A549 (cell line): Measurements from ENCODE around the gene DST. TPM values are rescaled to one million over a fixed set of nuclear protein-coding genes. Genes with fewer than 3 reads are reported as not detected.
A peak's percentile ranks its signal among the peaks of the same experiment; 100 is the strongest.

Experiments used
- ATAC-seq, 2 experiments: fragments of 200-7000 bp in 1 of 2; fragments of >200 bp in 1 of 2; cut with Nextera tagmentation in 1 of 2; cut with Tn5 transposase in 1 of 2; 3 replicates each; pipeline versions ENCODE4 v1.8.0 to v1.9.1; 2018 to 2020; ENCODE audit warnings: mild to moderate bottlenecking in 1 of 2, moderate library complexity in 1 of 2
- CTCF ChIA-PET: fragments of 300-600 bp; sonication (Branson Sonifier 250); formaldehyde crosslinking; extraction: SDS; loops from one replicate; lab custom pipeline; 2021; ENCODE audit warnings: antibody characterized with exemption, inconsistent platforms; lab: Yijun Ruan, JAX
- POLR2A ChIA-PET: fragments of 350-600 bp; formaldehyde crosslinking; extraction: SDS; loops from one replicate; lab custom pipeline; 2021; ENCODE audit warnings: antibody characterized with exemption, inconsistent platforms; lab: Yijun Ruan, JAX
- DNase-seq, 2 experiments: peaks; one replicate each; pipeline versions ENCODE4 v3.0.0 to v3.0.0-alpha.2; 2011 to 2016; ENCODE audit warnings: low read depth in 1 of 2, low spot score in 1 of 2
- FAIRE-seq: peaks from 2 replicates; lab custom pipeline; 2011; peaks lifted over from hg19 to GRCh38; lab: Jason Lieb, UNC
- H3K27ac ChIP-seq, 2 experiments: fragments of >200 bp; sonication (Bioruptor Twin); formaldehyde crosslinking; 3 replicates each; pipeline ENCODE4 v1.5.1; 2016 to 2017
- H3K4me1 ChIP-seq: fragments of >200 bp; sonication (Bioruptor Twin); formaldehyde crosslinking; 3 replicates; pipeline ENCODE4 v1.6.1; 2016
- H3K4me2 ChIP-seq: fragments of >200 bp; sonication (Bioruptor Twin); formaldehyde crosslinking; 3 replicates; pipeline ENCODE4 v1.6.1; 2016
- H3K4me3 ChIP-seq: fragments of >200 bp; sonication (Bioruptor Twin); formaldehyde crosslinking; 3 replicates; pipeline ENCODE4 v1.5.1; 2016
- H3K9me3 ChIP-seq: fragments of >200 bp; sonication (Bioruptor Twin); formaldehyde crosslinking; 3 replicates; pipeline ENCODE4 v1.6.1; 2016
- ATOH8 ChIP-seq: fragments of 250-450 bp; sonication (Bioruptor Pico); IDR thresholded peaks from 2 replicates; pipeline ENCODE4 v1.5.0; 2020; ENCODE audit warnings: low read depth, mild to moderate bottlenecking, moderate library complexity
- CHD4 ChIP-seq: fragments of 200-600 bp; sonication (generic); IDR thresholded peaks from 2 replicates; pipeline ENCODE4 v1.6.1; 2016; ENCODE audit warnings: antibody characterized with exemption, mild to moderate bottlenecking, borderline replicate concordance
- EHMT2 ChIP-seq: fragments of 200-600 bp; sonication (generic); IDR thresholded peaks from 2 replicates; pipeline ENCODE4 v1.6.1; 2016; ENCODE audit warnings: antibody characterized with exemption, low read depth, mild to moderate bottlenecking, moderate library complexity
- EP300 ChIP-seq, 2 experiments: fragments of >200 bp; sonication (Bioruptor Twin); formaldehyde crosslinking; IDR thresholded peaks; 2 replicates in 1 of 2; 3 replicates in 1 of 2; pipeline ENCODE4 v1.6.1; 2016 to 2017
- FOSB ChIP-seq: fragments of 250-450 bp; sonication (Bioruptor Pico); IDR thresholded peaks from 2 replicates; pipeline ENCODE4 v1.5.0; 2020; ENCODE audit warnings: mild to moderate bottlenecking, moderate library complexity
- FOXS1 ChIP-seq: fragments of 250-450 bp; sonication (Bioruptor Pico); IDR thresholded peaks from 2 replicates; pipeline ENCODE4 v1.5.0; 2020; ENCODE audit warnings: mild to moderate bottlenecking, moderate library complexity
- HOXB5 ChIP-seq: fragments of 250-450 bp; sonication (Bioruptor Pico); IDR thresholded peaks from 2 replicates; pipeline ENCODE4 v1.5.0; 2020; ENCODE audit warnings: mild to moderate bottlenecking, moderate library complexity
- MYC ChIP-seq: IDR thresholded peaks from 2 replicates; pipeline ENCODE4 v1.6.1; 2012; ENCODE audit warnings: mild to moderate bottlenecking, inconsistent platforms, low read length, improper control_type of control experiment, borderline replicate concordance
- RFX5 ChIP-seq: fragments of 450-650 bp; IDR thresholded peaks from 2 replicates; pipeline ENCODE4 v1.7.1; 2014; ENCODE audit warnings: antibody characterized with exemption, mild to moderate bottlenecking, moderate library complexity
- RNF2 ChIP-seq: fragments of 200-600 bp; sonication (generic); IDR thresholded peaks from 2 replicates; pipeline ENCODE4 v1.6.1; 2016; ENCODE audit warnings: low read depth, mild to moderate bottlenecking, antibody characterized with exemption, moderate library complexity, borderline replicate concordance
- SMC3 ChIP-seq: fragments of >200 bp; sonication (Bioruptor Twin); formaldehyde crosslinking; IDR thresholded peaks from 3 replicates; pipeline ENCODE4 v1.6.1; 2018; ENCODE audit warnings: inconsistent platforms
- SREBF2 ChIP-seq: fragments of 450-650 bp; IDR thresholded peaks from 2 replicates; pipeline ENCODE4 v1.6.1; 2014; ENCODE audit warnings: mild to moderate bottlenecking, moderate library complexity
- USF2 ChIP-seq: fragments of 450-650 bp; IDR thresholded peaks from 2 replicates; pipeline ENCODE4 v1.6.1; 2014; ENCODE audit warnings: antibody characterized with exemption
- ZFP36 ChIP-seq: fragments of 450-650 bp; IDR thresholded peaks from 2 replicates; pipeline ENCODE4 v1.6.1; 2014; ENCODE audit warnings: borderline replicate concordance; ENCODE audit not compliant: partially characterized antibody
- WGBS: methylation state at CpG from one replicate; pipeline ENCODE4 v1.1.6; 2017; ENCODE audit errors: missing lambda C conversion rate; 5-methylcytosine and 5-hydroxymethylcytosine counted together
- polyA plus RNA-seq, 4 experiments: library from polyadenylated mRNA; depleted of rRNA in 3 of 4; stranded (reverse); fragments of >200 nt; fragmentation: RNase III in 1 of 4; extraction: RNeasy Plus Mini Kit Qiagen cat#74134 plus additional on column Dnase treatment in 1 of 4; gene quantifications; 2 replicates in 3 of 4; 3 replicates in 1 of 4; pipeline ENCODE4 v1.2.3, GENCODE V29; 2011 to 2017
- TF ChIP-seq, protein P1 (sequence below): fragments of >200 bp; sonication (Bioruptor Twin); formaldehyde crosslinking; IDR thresholded peaks from 3 replicates; pipeline ENCODE4 v1.6.1; 2016
- TF ChIP-seq, protein P2 (sequence below): fragments of >200 bp; sonication (Bioruptor Twin); formaldehyde crosslinking; IDR thresholded peaks from 3 replicates; pipeline ENCODE4 v1.5.1; 2016
- TF ChIP-seq, protein P3 (sequence below): fragments of 200-600 bp; sonication (generic); IDR thresholded peaks from 2 replicates; pipeline ENCODE4 v1.6.1; 2016; ENCODE audit warnings: antibody characterized with exemption, mild to moderate bottlenecking, moderate library complexity

DST gene
- polyA plus RNA-seq, 2 of the 4 experiments (the other 2 are of a cell fraction) = 32.4 to 99.0 TPM

GRCh38 chr6:56667336-56667735 is 24.6 kb upstream of the DST start:
- H3K4me2 ChIP-seq = no peak overlapping the region
- POLR2A ChIA-PET = no interaction called here
- WGBS = 44% methylated on average over 3 of the region's 3 CpGs
- no peaks in the 10 kb centered on the region for H3K9me3 ChIP-seq
- peaks cover 62% of the 10 kb centered on the region for H3K4me1 ChIP-seq
- DNase-seq (no peak), FAIRE-seq (no peak)
- no peak overlapping the region for H3K4me3 ChIP-seq
- TF ChIP-seq SMC3 = no peak
- no peak for TF ChIP-seq EHMT2
- TF ChIP-seq, all 56 proteins: peak for 0
- ATAC-seq = no peak
- CTCF ChIA-PET = interaction anchor here (1.0 to 1.5 kb wide), 2 partner anchors 12 to 31 kb away, joined by 3 to 4 read pairs; no protein-coding TSS in a partner anchor
- H3K27ac ChIP-seq = no peak overlapping the region

DNA sequence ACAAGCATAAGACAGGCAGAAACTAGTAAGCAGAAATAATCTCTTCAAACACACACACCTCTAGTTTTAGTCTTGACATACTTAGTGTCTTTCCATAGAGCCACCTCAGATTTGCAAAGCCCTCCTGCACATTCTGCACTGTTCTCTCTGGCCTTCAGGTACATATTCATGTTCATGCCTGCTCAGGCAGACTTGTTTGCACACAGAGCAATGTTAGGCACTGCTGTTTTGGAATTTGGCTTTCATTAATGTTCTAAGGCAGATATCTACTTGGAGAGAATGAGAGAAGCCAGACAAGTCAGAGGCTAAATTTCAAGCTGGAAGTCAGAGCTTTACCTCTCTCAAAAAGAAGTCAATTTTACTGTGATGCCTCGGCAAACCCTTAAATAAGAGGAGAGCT is 21.3 kb upstream of the DST start:
- no peak for FAIRE-seq
- ChIA-PET POLR2A (no interaction called here), CTCF (interaction anchor here (1.3 kb wide), 1 partner anchor 44 kb away, joined by 3 read pairs; no protein-coding TSS in a partner anchor)
- Histone ChIP-seq H3K4me1 (peaks cover 54% of the 10 kb centered on the region), H3K9me3 (no peaks in the 10 kb centered on the region), H3K4me2 (peak overlapping the region; percentile 37), H3K4me3 (no peak overlapping the region), H3K27ac (peak overlapping the region in 1 of 2 experiments; percentile 6; a peak in 2 of 6 replicates)
- ATAC-seq = peak in 1 of 2 experiments; percentile 36; a peak in 1 of 6 replicates
- WGBS = 33% methylated on average over 1 of the region's 1 CpG
- TF ChIP-seq EP300 (IDR thresholded peaks at IDR 0.05) (no peak), RFX5 (no peak), ZFP36 (no peak), CHD4 (no peak), RNF2 (no peak), USF2 (no peak), FOSB (CRISPR knock-in tag) (no peak), SREBF2 (no peak), MYC (no peak), EHMT2 (no peak), HOXB5 (CRISPR knock-in tag) (no peak), FOXS1 (CRISPR knock-in tag) (no peak), ATOH8 (CRISPR knock-in tag) (no peak)
- TF ChIP-seq, protein P1, sequence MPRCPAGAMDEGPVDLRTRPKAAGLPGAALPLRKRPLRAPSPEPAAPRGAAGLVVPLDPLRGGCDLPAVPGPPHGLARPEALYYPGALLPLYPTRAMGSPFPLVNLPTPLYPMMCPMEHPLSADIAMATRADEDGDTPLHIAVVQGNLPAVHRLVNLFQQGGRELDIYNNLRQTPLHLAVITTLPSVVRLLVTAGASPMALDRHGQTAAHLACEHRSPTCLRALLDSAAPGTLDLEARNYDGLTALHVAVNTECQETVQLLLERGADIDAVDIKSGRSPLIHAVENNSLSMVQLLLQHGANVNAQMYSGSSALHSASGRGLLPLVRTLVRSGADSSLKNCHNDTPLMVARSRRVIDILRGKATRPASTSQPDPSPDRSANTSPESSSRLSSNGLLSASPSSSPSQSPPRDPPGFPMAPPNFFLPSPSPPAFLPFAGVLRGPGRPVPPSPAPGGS = no peak
- TF ChIP-seq, protein P2, sequence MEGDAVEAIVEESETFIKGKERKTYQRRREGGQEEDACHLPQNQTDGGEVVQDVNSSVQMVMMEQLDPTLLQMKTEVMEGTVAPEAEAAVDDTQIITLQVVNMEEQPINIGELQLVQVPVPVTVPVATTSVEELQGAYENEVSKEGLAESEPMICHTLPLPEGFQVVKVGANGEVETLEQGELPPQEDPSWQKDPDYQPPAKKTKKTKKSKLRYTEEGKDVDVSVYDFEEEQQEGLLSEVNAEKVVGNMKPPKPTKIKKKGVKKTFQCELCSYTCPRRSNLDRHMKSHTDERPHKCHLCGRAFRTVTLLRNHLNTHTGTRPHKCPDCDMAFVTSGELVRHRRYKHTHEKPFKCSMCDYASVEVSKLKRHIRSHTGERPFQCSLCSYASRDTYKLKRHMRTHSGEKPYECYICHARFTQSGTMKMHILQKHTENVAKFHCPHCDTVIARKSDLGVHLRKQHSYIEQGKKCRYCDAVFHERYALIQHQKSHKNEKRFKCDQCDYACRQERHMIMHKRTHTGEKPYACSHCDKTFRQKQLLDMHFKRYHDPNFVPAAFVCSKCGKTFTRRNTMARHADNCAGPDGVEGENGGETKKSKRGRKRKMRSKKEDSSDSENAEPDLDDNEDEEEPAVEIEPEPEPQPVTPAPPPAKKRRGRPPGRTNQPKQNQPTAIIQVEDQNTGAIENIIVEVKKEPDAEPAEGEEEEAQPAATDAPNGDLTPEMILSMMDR = no peak
- TF ChIP-seq, protein P3, sequence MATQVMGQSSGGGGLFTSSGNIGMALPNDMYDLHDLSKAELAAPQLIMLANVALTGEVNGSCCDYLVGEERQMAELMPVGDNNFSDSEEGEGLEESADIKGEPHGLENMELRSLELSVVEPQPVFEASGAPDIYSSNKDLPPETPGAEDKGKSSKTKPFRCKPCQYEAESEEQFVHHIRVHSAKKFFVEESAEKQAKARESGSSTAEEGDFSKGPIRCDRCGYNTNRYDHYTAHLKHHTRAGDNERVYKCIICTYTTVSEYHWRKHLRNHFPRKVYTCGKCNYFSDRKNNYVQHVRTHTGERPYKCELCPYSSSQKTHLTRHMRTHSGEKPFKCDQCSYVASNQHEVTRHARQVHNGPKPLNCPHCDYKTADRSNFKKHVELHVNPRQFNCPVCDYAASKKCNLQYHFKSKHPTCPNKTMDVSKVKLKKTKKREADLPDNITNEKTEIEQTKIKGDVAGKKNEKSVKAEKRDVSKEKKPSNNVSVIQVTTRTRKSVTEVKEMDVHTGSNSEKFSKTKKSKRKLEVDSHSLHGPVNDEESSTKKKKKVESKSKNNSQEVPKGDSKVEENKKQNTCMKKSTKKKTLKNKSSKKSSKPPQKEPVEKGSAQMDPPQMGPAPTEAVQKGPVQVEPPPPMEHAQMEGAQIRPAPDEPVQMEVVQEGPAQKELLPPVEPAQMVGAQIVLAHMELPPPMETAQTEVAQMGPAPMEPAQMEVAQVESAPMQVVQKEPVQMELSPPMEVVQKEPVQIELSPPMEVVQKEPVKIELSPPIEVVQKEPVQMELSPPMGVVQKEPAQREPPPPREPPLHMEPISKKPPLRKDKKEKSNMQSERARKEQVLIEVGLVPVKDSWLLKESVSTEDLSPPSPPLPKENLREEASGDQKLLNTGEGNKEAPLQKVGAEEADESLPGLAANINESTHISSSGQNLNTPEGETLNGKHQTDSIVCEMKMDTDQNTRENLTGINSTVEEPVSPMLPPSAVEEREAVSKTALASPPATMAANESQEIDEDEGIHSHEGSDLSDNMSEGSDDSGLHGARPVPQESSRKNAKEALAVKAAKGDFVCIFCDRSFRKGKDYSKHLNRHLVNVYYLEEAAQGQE = no peak
- no peak for DNase-seq
